AG20443 (cell line): ENCODE results near the gene MLEC.
"Not testable (repeated sequence)": the region's sequence is repeated elsewhere in the genome, so short reads cannot be mapped to it uniquely, and the experiment has no call there.

Experiments used
- DNase-seq: peaks from one replicate; pipeline ENCODE4 v3.0.0; 2012; ENCODE audit warnings: low spot score, mixed read lengths

Gene MLEC

GRCh38 chr12:120721866-120722265 lies 34.9 kb downstream of the MLEC start:
- no peak for DNase-seq

- DNase-seq: no peak
These were observed 35.8 kb downstream of the MLEC start for GRCh38 chr12:120722784-120723183.

DNA sequence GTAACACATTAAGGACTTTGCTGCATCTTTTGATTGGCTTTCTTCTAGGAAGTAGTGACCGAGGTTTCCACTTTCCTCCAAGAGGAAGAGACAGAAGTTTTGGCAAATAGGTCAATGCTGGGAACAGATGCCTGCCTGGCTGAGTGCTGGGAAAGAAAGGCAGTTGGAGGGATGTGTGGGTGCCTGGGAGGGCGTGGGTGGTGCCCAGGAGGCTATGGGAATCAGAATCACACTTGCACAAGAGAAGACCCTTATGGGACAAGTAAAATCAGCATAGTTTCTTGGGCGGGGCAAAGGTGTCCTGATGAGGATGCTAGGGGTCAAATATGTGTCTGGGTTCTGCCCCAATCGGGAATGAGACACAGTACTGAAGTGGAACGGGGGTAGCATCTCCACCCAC lies 37.8 kb downstream of the MLEC start:
- no peak for DNase-seq

- DNase-seq: no peak
These were observed 38.3 kb downstream of the MLEC start for GRCh38 chr12:120725151-120725658.

- DNase-seq: peak; percentile 99
These were observed 38.9 kb downstream of the MLEC start, which contains the start of gene ACADS for GRCh38 chr12:120725659-120726509. ACADS (plus strand) TSS chr12:120725826; CDS start chr12:120725886, 60 bp downstream.

- no peak for DNase-seq
These were observed 39.5 kb downstream of the MLEC start for GRCh38 chr12:120726510-120726793.

- no peak for DNase-seq
These were observed 40.0 kb downstream of the MLEC start for GRCh38 chr12:120726961-120727360.

- not testable (repeated sequence) for DNase-seq
These were observed 45.2 kb downstream of the MLEC start for GRCh38 chr12:120732198-120732597.

DNA sequence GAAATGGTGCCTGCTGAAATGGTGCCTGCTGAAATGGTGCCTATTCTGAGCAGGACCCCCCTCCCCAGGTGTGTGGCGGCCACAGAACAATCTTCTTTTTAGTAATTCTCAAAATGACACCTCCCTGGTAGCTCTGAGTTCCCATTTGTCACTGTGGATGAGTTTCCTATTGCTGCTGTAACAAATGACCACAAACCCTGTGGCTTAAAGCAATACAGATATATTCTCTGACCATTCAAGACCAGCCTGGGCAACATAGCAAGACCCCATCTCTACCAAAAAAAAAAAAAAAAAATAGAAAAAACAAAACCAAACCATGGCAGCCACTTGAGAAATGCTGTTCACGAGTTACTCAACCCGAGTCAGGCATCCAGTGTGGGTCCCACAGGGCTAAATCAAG lies 46.6 kb downstream of the MLEC start:
- no peak for DNase-seq

GRCh38 chr12:120734210-120734609 lies 47.3 kb downstream of the MLEC start:
- DNase-seq: no peak

GRCh38 chr12:120735181-120735580 lies 48.2 kb downstream of the MLEC start:
- no peak for DNase-seq

GRCh38 chr12:120736404-120737331 lies 49.7 kb downstream of the MLEC start:
- DNase-seq: no peak

DNA sequence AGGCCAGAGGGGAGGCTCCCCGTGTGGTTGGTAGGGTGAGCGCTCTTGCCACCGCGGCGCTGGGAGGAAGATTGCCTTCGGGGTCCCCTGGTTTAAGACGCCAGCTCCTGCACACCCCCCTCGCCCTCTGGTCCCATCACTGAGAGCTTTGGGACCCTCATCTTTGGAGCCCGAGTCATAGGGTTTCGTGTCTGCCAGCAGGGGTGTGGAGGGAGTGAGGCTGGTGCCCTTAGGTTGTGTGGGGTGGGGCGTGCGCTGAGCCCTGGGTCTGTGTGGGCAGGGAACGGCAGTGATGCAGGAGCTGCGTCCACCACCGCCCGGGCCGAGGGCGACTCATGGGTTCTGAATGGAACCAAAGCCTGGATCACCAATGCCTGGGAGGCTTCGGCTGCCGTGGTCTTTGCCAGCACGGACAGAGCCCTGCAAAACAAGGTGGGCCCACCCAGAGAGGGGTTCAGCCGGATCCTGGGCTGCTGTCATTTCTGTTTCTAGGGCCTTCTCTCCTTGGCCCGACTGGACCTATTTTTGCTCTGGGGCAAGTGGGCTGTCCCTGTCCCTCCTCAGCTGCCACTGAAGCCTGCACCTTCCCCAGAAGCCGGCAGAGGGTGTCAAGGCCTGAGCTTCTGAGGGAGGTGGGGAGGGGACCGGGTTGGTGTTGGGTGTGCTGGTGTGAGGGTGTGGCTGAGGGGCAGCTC lies 50.8 kb downstream of the MLEC start:
- DNase-seq: no peak

DNA sequence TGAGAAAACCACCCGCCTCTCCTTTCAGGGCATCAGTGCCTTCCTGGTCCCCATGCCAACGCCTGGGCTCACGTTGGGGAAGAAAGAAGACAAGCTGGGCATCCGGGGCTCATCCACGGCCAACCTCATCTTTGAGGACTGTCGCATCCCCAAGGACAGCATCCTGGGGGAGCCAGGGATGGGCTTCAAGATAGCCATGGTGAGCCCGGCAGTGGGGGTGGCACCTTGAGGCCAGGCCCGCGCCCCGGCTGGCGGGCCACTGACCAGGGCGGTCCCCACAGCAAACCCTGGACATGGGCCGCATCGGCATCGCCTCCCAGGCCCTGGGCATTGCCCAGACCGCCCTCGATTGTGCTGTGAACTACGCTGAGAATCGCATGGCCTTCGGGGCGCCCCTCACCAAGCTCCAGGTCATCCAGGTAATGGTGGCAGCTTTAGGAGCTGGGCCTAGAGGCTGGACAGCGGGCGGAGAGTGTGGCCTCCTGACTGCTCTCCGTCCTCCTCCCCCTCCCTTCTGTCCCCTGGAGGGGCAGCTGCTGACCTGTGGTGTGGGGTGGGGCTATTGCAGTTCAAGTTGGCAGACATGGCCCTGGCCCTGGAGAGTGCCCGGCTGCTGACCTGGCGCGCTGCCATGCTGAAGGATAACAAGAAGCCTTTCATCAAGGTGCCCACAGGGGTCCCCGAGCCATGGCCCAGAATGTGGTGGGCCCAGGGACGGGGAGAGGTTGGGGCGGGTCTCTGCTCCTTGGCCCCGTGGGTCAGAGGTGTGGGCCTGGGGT lies 51.5 kb downstream of the MLEC start:
- DNase-seq: no peak

- no peak for DNase-seq
These were observed 52.2 kb downstream of the MLEC start for GRCh38 chr12:120739031-120739762.

GRCh38 chr12:120739821-120740613 lies 53.1 kb downstream of the MLEC start:
- DNase-seq: no peak

GRCh38 chr12:120740871-120741270 lies 53.9 kb downstream of the MLEC start:
- no peak for DNase-seq

DNA sequence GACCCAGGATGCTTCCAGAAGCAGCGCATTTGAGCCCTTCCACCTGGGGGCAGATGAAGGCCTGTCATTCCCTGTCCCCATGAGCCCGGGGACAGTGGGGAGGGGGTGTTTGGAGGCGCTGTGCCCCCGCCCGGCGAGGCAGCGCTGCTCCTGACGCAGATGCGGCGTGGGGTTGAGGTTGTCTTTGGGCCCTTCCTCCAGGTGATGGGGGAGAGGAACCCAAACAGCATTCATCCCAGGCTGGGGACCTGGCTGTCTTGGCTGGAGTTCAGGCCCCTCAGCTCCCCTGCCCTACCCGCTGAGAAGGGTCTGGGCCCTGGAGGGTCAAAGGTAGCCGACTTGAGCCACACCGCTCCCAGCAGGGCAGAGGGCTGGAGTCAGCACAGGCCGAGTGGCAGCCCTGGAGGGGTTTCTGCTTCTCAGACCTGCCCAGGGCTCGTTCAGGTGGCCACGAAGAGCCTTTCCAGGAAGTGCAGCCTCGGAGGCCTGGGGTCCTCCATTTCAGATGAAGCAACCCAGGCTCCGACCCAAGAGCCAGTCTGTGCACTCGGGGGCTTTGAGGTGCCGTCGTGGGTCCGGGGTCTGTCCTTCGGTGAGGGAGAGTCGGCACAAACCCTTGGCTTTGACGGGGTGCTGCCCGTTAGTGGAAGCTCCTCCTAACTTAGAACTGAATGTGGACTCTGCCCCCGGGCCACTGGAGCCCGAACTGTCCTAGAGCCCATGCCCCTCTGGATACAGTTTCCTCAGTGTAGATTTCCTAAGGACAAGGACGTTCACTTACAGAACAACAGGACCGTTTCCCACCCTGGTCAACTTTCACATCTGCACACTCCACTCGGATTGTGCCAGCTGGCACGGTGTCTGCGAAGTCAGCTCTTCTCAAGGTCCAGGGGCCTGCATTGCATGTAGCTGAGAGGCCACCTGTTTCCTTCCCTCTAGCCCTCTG lies 54.8 kb downstream of the MLEC start:
- DNase-seq: no peak
